CD14-positive monocyte (primary cell): ENCODE results near the gene RPS6KA3. TPM values are rescaled to one million over a fixed set of nuclear protein-coding genes. Genes with fewer than 3 reads are reported as not detected.
A peak's percentile ranks its signal among the peaks of the same experiment; 100 is the strongest.

Experiments
- DNase-seq, 3 donors: peaks; one replicate each; pipeline ENCODE4 v3.0.0-alpha.2; 2011 to 2022
- H2AFZ ChIP-seq: 2 replicates; pipeline ENCODE4 v1.6.0; 2012; ENCODE audit warnings: mild to moderate bottlenecking, low read depth, low read length, inconsistent platforms; ENCODE audit not compliant: insufficient read depth, poor library complexity, severe bottlenecking
- H3K27ac ChIP-seq, 2 donors: 1 replicate in 1 of 2; 2 replicates in 1 of 2; pipeline ENCODE4 v1.5.1; 2012 to 2013; ENCODE audit warnings: low read length in 2 of 2, control low read depth in 1 of 2, inconsistent platforms in 1 of 2, low read depth in 1 of 2, mild to moderate bottlenecking in 1 of 2
- H3K27me3 ChIP-seq, 2 donors: one replicate each; pipeline versions ENCODE4 v1.6.0 to v1.6.1; 2011 to 2013; ENCODE audit warnings: low read length in 2 of 2; ENCODE audit not compliant: control insufficient read depth in 2 of 2, insufficient read depth in 2 of 2
- H3K36me3 ChIP-seq, 2 donors: replicated peaks in 1 of 2; 1 replicate in 1 of 2; 2 replicates in 1 of 2; pipeline versions ENCODE4 v1.5.1 to v1.6.1; 2012 to 2013; ENCODE audit warnings: low read length in 2 of 2, control low read depth in 1 of 2, inconsistent platforms in 1 of 2, mild to moderate bottlenecking in 1 of 2; ENCODE audit not compliant: insufficient read depth in 2 of 2, control insufficient read depth in 1 of 2
- H3K4me1 ChIP-seq, 2 donors: 1 replicate in 1 of 2; 2 replicates in 1 of 2; pipeline versions ENCODE4 v1.5.1 to v1.6.1; 2012 to 2013; ENCODE audit warnings: low read length in 2 of 2, control low read depth in 1 of 2, inconsistent platforms in 1 of 2, mild to moderate bottlenecking in 1 of 2, moderate library complexity in 1 of 2; ENCODE audit not compliant: insufficient read depth in 2 of 2, control insufficient read depth in 1 of 2
- H3K4me2 ChIP-seq: replicated peaks from 2 replicates; pipeline ENCODE3; 2012; ENCODE audit warnings: low read length, moderate library complexity, mild to moderate bottlenecking; ENCODE audit not compliant: poor library complexity, severe bottlenecking; ENCODE audit errors: extremely low read depth
- H3K4me3 ChIP-seq, 3 experiments: fragments of 200-600 bp in 1 of 3; sonication (generic) in 1 of 3; replicated peaks in 1 of 3; 1 replicate in 2 of 3; 2 replicates in 1 of 3; pipeline ENCODE4 v1.5.1; 2011 to 2013; ENCODE audit warnings: low read length in 3 of 3, mild to moderate bottlenecking in 3 of 3, control low read depth in 2 of 3, low read depth in 2 of 3, inconsistent platforms in 1 of 3, moderate library complexity in 1 of 3
- H3K79me2 ChIP-seq: 2 replicates; pipeline ENCODE4 v1.6.0; 2012; ENCODE audit warnings: mild to moderate bottlenecking, control low read depth, inconsistent platforms, low read length, moderate library complexity; ENCODE audit not compliant: insufficient read depth
- H3K9ac ChIP-seq: 2 replicates; pipeline ENCODE4 v1.6.0; 2017; ENCODE audit warnings: low read length, mild to moderate bottlenecking; ENCODE audit not compliant: insufficient read depth, poor library complexity, severe bottlenecking
- H3K9me3 ChIP-seq, 2 donors: replicated peaks in 1 of 2; 1 replicate in 1 of 2; 2 replicates in 1 of 2; pipeline versions ENCODE4 v1.5.1 to v1.6.1; 2012 to 2013; ENCODE audit warnings: low read length in 2 of 2, control low read depth in 1 of 2; ENCODE audit not compliant: control insufficient read depth in 1 of 2, insufficient read depth in 1 of 2
- H4K20me1 ChIP-seq: 2 replicates; pipeline ENCODE4 v1.6.0; 2012; ENCODE audit warnings: mild to moderate bottlenecking, low read length, control low read depth, moderate library complexity; ENCODE audit not compliant: insufficient read depth
- H3K27ac Mint-ChIP-seq, 7 donors: one replicate each; pipeline ENCODE4 v1.8.0; 2020; ENCODE audit warnings: mild to moderate bottlenecking in 7 of 7, mixed read lengths in 7 of 7, moderate library complexity in 6 of 7, inconsistent platforms in 2 of 7
- H3K27me3 Mint-ChIP-seq, 3 donors: one replicate each; pipeline ENCODE4 v1.8.0; 2021 to 2022; ENCODE audit warnings: low read depth in 3 of 3, mild to moderate bottlenecking in 3 of 3, mixed read lengths in 3 of 3, moderate library complexity in 3 of 3, inconsistent platforms in 1 of 3
- H3K36me3 Mint-ChIP-seq, 2 donors: one replicate each; pipeline ENCODE4 v1.8.0; 2020; ENCODE audit warnings: mixed read lengths in 2 of 2, inconsistent platforms in 1 of 2, mild to moderate bottlenecking in 1 of 2
- H3K4me1 Mint-ChIP-seq: one replicate; pipeline ENCODE4 v1.8.0; 2020; ENCODE audit warnings: mild to moderate bottlenecking, mixed read lengths
- H3K4me3 Mint-ChIP-seq, 2 donors: one replicate each; pipeline ENCODE4 v1.8.0; 2020; ENCODE audit warnings: mild to moderate bottlenecking in 2 of 2, mixed read lengths in 2 of 2, moderate library complexity in 1 of 2
- H3K9me3 Mint-ChIP-seq, 7 donors: one replicate each; pipeline ENCODE4 v1.8.0; 2020 to 2022; ENCODE audit warnings: mixed read lengths in 7 of 7, mild to moderate bottlenecking in 6 of 7, moderate library complexity in 6 of 7, inconsistent platforms in 2 of 7
- CTCF ChIP-seq: fragments of 200-600 bp; IDR thresholded peaks from one replicate; pipeline ENCODE4 v1.8.0; 2022; ENCODE audit warnings: antibody characterized with exemption, mild to moderate bottlenecking
- WGBS: methylation state at CpG from one replicate; pipeline ENCODE4 v1.1.5; 2013; ENCODE audit warnings: missing lambda C conversion rate; ENCODE audit not compliant: insufficient coverage; 5-methylcytosine and 5-hydroxymethylcytosine counted together
- intact Hi-C, 2 donors: fragments of 100-400 bp; cut with micrococcal nuclease; formaldehyde crosslinking; loops; one replicate each; pipeline versions ENCODE4 v1.15.0 to v1.15.1; 2023
- polyA plus RNA-seq, 3 donors: library from polyadenylated mRNA; depleted of rRNA in 1 of 3; unstranded in 2 of 3; stranded (reverse) in 1 of 3; fragments of 300-500 nt in 2 of 3; fragments of >200 nt in 1 of 3; fragmentation: Illumina TruSeq in 2 of 3; gene quantifications; 1 replicate in 2 of 3; 2 replicates in 1 of 3; pipeline ENCODE4 v1.2.3, GENCODE V29; 2012 to 2021

Gene RPS6KA3
- polyA plus RNA-seq, 3 donors: 14.6 to 28.2 (median 21.6) TPM

GRCh38 chrX:20267607-20267930 is 860 bp upstream of the RPS6KA3 start:
- no CpG with 5 or more reads among the region's 14 CpGs for WGBS
- Mint-ChIP-seq H3K4me1 (peaks cover 13% of the 10 kb centered on the region), H3K4me3 (peak overlapping the region; percentile 84 to 87), H3K36me3 (no peaks in the 10 kb centered on the region), H3K9me3 (peaks cover 0 to 32% (median 15%) of the 10 kb centered on the region in 7 donors), H3K27me3 (peaks cover 0 to 26% (median 0%) of the 10 kb centered on the region in 3 donors), H3K27ac (peak overlapping the region; percentile 83 to 94 (median 92))
- Histone ChIP-seq H3K27me3 (no peaks in the 10 kb centered on the region), H4K20me1 (no peaks in the 10 kb centered on the region), H3K27ac (peak overlapping the region; percentile 82 to 86), H3K4me3 (peak overlapping the region; percentile 77 to 78 (median 77)), H3K4me1 (peaks cover 20 to 24% of the 10 kb centered on the region in 2 donors), H3K9me3 (peaks cover 0 to 5% of the 10 kb centered on the region in 2 donors), H2AFZ (peak overlapping the region; percentile 82), H3K79me2 (peaks cover 39% of the 10 kb centered on the region), H3K9ac (peak overlapping the region; percentile 86), H3K4me2 (peak overlapping the region; percentile 82), H3K36me3 (no peaks in the 10 kb centered on the region)
- no peak for DNase-seq
- intact Hi-C loops: loop anchor here in 1 of 2 donors (5.0 to 10.0 kb wide), 3 partner anchors 47 to 175 kb away; no protein-coding TSS in a partner anchor
- no peak for TF ChIP-seq CTCF

GRCh38 chrX:20265726-20266681 is 705 bp downstream of the RPS6KA3 start:
- peak overlapping the region; percentile 77 to 85 (median 82) for H3K4me3 ChIP-seq
- DNase-seq: peak in 2 of 3 donors; percentile 16 to 68
- H3K4me1 ChIP-seq: peaks cover 20 to 27% of the 10 kb centered on the region in 2 donors
- H3K4me1 Mint-ChIP-seq: peaks cover 22% of the 10 kb centered on the region
- intact Hi-C loops: loop anchor here in 1 of 2 donors (5.0 to 10.0 kb wide), 3 partner anchors 49 to 176 kb away; no protein-coding TSS in a partner anchor
- peaks cover 0 to 26% (median 0%) of the 10 kb centered on the region in 3 donors for H3K27me3 Mint-ChIP-seq
- no peaks in the 10 kb centered on the region for H3K27me3 ChIP-seq
- peaks cover 10% of the 10 kb centered on the region for H4K20me1 ChIP-seq
- peaks cover 0 to 32% (median 15%) of the 10 kb centered on the region in 7 donors for H3K9me3 Mint-ChIP-seq
- no peaks in the 10 kb centered on the region for H3K36me3 Mint-ChIP-seq
- peaks cover 0 to 5% of the 10 kb centered on the region in 2 donors for H3K9me3 ChIP-seq
- no peaks in the 10 kb centered on the region for H3K36me3 ChIP-seq
- peak overlapping the region; percentile 86 to 89 for H3K27ac ChIP-seq
- peaks cover 54% of the 10 kb centered on the region for H3K79me2 ChIP-seq
- H3K4me2 ChIP-seq: peak overlapping the region; percentile 69
- no peak for TF ChIP-seq CTCF
- H3K27ac Mint-ChIP-seq: peak overlapping the region; percentile 87 to 96 (median 92)
- peak overlapping the region; percentile 94 for H3K4me3 Mint-ChIP-seq
- H3K9ac ChIP-seq: peak overlapping the region; percentile 86
- 3% methylated on average over 20 of the region's 75 CpGs for WGBS
- peak overlapping the region; percentile 48 for H2AFZ ChIP-seq
